Neural cell (in vitro differentiated cells): Measurements from ENCODE around the gene DOK1. TPM values are rescaled to one million over a fixed set of nuclear protein-coding genes. Genes with fewer than 3 reads are reported as not detected.

Source experiments
- H2AFZ ChIP-seq: fragments of 200-600, 300-800 bp; sonication (generic), shearing (Covaris generic); 2 replicates; pipeline ENCODE4 v1.6.0; 2014; ENCODE audit warnings: low read depth, mild to moderate bottlenecking, antibody characterized with exemption, low read length, moderate library complexity
- H3F3A ChIP-seq: fragments of 200-600 bp; shearing (Covaris generic); 2 replicates; pipeline ENCODE4 v1.6.1; 2016; ENCODE audit warnings: mild to moderate bottlenecking, moderate library complexity, mixed read lengths, antibody characterized with exemption, low read length; ENCODE audit not compliant: insufficient read depth, poor library complexity, severe bottlenecking
- H3K27ac ChIP-seq: fragments of 200-600, 300-800 bp; sonication (generic), shearing (Covaris generic); 2 replicates; pipeline ENCODE4 v1.5.1; 2014; ENCODE audit warnings: mild to moderate bottlenecking, low read length, moderate library complexity
- H3K27me3 ChIP-seq: fragments of 300-800, 200-600 bp; sonication (generic), shearing (Covaris generic); 2 replicates; pipeline ENCODE4 v1.6.0; 2014; ENCODE audit warnings: mild to moderate bottlenecking, low read depth, low read length, moderate library complexity; ENCODE audit not compliant: insufficient read depth
- H3K36me3 ChIP-seq: fragments of 300-800, 200-600 bp; sonication (generic), shearing (Covaris generic); 2 replicates; pipeline ENCODE4 v1.5.1; 2014; ENCODE audit warnings: mild to moderate bottlenecking, antibody characterized with exemption, low read length, moderate library complexity; ENCODE audit not compliant: insufficient read depth
- H3K4me2 ChIP-seq: fragments of 300-800, 200-600 bp; sonication (generic), shearing (Covaris generic); 2 replicates; pipeline ENCODE4 v1.6.0; 2014; ENCODE audit warnings: mild to moderate bottlenecking, low read length
- H3K4me3 ChIP-seq: fragments of 300-800, 200-600 bp; sonication (generic), shearing (Covaris generic); 2 replicates; pipeline ENCODE4 v1.5.1; 2014; ENCODE audit warnings: mild to moderate bottlenecking, low read length, moderate library complexity
- H3K79me2 ChIP-seq: fragments of 200-600 bp; shearing (Covaris generic); replicated peaks from 2 replicates; pipeline ENCODE4 v1.6.0; 2014; ENCODE audit warnings: mild to moderate bottlenecking, low read length, moderate library complexity; ENCODE audit not compliant: insufficient read depth
- H3K9ac ChIP-seq: fragments of 300-800, 200-600 bp; sonication (generic), shearing (Covaris generic); 2 replicates; pipeline ENCODE4 v1.6.1; 2016; ENCODE audit warnings: mild to moderate bottlenecking, low read length, mixed read lengths
- H3K9me2 ChIP-seq: fragments of 200-600 bp; shearing (Covaris generic); 2 replicates; pipeline ENCODE4 v1.6.1; 2016; ENCODE audit warnings: mild to moderate bottlenecking, low read length, mixed read lengths; ENCODE audit not compliant: insufficient read depth
- H3K9me3 ChIP-seq: fragments of 200-600, 300-800 bp; sonication (generic), shearing (Covaris generic); 2 replicates; pipeline ENCODE4 v1.6.1; 2016; ENCODE audit warnings: mild to moderate bottlenecking, mixed run types, low read length, moderate library complexity, mixed read lengths
- H4K20me1 ChIP-seq: fragments of 200-600 bp; shearing (Covaris generic); 2 replicates; pipeline ENCODE4 v1.6.1; 2016; ENCODE audit warnings: mild to moderate bottlenecking, mixed run types; ENCODE audit not compliant: insufficient read depth
- CTCF ChIP-seq: fragments of 450-650 bp; IDR thresholded peaks from 2 replicates; pipeline ENCODE4 v1.5.1; 2014; ENCODE audit warnings: antibody characterized with exemption, mild to moderate bottlenecking, moderate library complexity; ENCODE audit not compliant: poor library complexity, severe bottlenecking
- EP300 ChIP-seq: fragments of 450-650 bp; conservative IDR thresholded peaks from 2 replicates; pipeline ENCODE4 v1.6.1; 2014; ENCODE audit warnings: antibody characterized with exemption, mild to moderate bottlenecking, moderate library complexity; ENCODE audit not compliant: poor library complexity, severe bottlenecking
- EZH2 ChIP-seq: fragments of 200-600, 300-800 bp; shearing (Covaris generic), sonication (generic); IDR thresholded peaks from 2 replicates; pipeline ENCODE4 v1.6.1; 2014; ENCODE audit warnings: antibody characterized with exemption, low read length, borderline replicate concordance, mild to moderate bottlenecking; ENCODE audit not compliant: insufficient read depth, poor library complexity, severe bottlenecking
- MXI1 ChIP-seq: fragments of 450-650 bp; conservative IDR thresholded peaks from 2 replicates; pipeline ENCODE4 v1.6.1; 2014; ENCODE audit warnings: antibody characterized with exemption, mild to moderate bottlenecking; ENCODE audit not compliant: poor library complexity, severe bottlenecking
- POLR2AphosphoS5 ChIP-seq: IDR thresholded peaks from 2 replicates; pipeline ENCODE4 v1.6.1; 2012
- RAD21 ChIP-seq: fragments of 450-650 bp; conservative IDR thresholded peaks from 2 replicates; pipeline ENCODE4 v1.6.1; 2014; ENCODE audit warnings: antibody characterized with exemption, mild to moderate bottlenecking, moderate library complexity
- REST ChIP-seq: IDR thresholded peaks from 2 replicates; pipeline ENCODE4 v1.6.1; 2012; ENCODE audit warnings: borderline replicate concordance
- SMC3 ChIP-seq: fragments of 450-650 bp; conservative IDR thresholded peaks from 2 replicates; pipeline ENCODE4 v1.6.1; 2014; ENCODE audit warnings: antibody characterized with exemption, mild to moderate bottlenecking, moderate library complexity; ENCODE audit not compliant: poor library complexity
- TAF1 ChIP-seq: IDR thresholded peaks from 2 replicates; pipeline ENCODE4 v1.6.1; 2012; ENCODE audit warnings: low read depth
- polyA plus RNA-seq: library from polyadenylated mRNA; depleted of rRNA; stranded (reverse); fragments of >200 nt; gene quantifications from 2 replicates; pipeline ENCODE4 v1.2.3, GENCODE V29; 2014

Gene DOK1
- polyA plus RNA-seq, 1 donor from 2014 or later, result 0.79 TPM

GRCh38 chr2:74583504-74583903, 29.0 kb downstream of the DOK1 start:
- no peaks in the 10 kb centered on the region for H3K27me3 ChIP-seq
- H3F3A ChIP-seq, result no peaks in the 10 kb centered on the region
- H3K9me2 ChIP-seq, result no peaks in the 10 kb centered on the region
- H3K79me2 ChIP-seq, result no peaks in the 10 kb centered on the region
- TF ChIP-seq EP300 (no peak), RAD21 (no peak)
- no peak overlapping the region for H3K9ac ChIP-seq
- H4K20me1 ChIP-seq, result no peaks in the 10 kb centered on the region
- no peak overlapping the region for H3K4me3 ChIP-seq
- no peak overlapping the region for H2AFZ ChIP-seq
- no peaks in the 10 kb centered on the region for H3K36me3 ChIP-seq
- no peaks in the 10 kb centered on the region for H3K9me3 ChIP-seq
- no peak overlapping the region for H3K4me2 ChIP-seq
- H3K27ac ChIP-seq, result no peak overlapping the region

GRCh38 chr2:74584088-74584645, 29.6 kb downstream of the DOK1 start:
- Histone ChIP-seq H3K36me3 (no peaks in the 10 kb centered on the region), H2AFZ (no peak overlapping the region)

More at GRCh38 chr2:74584088-74584645, 29.6 kb downstream of the DOK1 start:
- Histone ChIP-seq H3K4me2 (no peak overlapping the region), H3K27ac (no peak overlapping the region), H3K27me3 (no peaks in the 10 kb centered on the region), H3K9ac (no peak overlapping the region), H3K9me2 (no peaks in the 10 kb centered on the region), H3F3A (no peaks in the 10 kb centered on the region), H3K79me2 (no peaks in the 10 kb centered on the region), H3K9me3 (no peaks in the 10 kb centered on the region), H3K4me3 (no peak overlapping the region), H4K20me1 (no peaks in the 10 kb centered on the region)
- TF ChIP-seq EZH2 (no peak), RAD21 (no peak), POLR2AphosphoS5 (no peak), TAF1 (no peak), MXI1 (no peak), SMC3 (no peak), CTCF (no peak), REST (no peak)
